ENCODE measurements around the gene CAMSAP1.

- no peak for TF ChIP-seq CTCF (IDR thresholded peaks at IDR 0.05)
- TF ChIP-seq POLR2A (IDR thresholded peaks at IDR 0.05), result no peak
Observed at GRCh38 chr9:135903358-135903656, 4.0 kb downstream of the CAMSAP1 start.
